Measurements from ENCODE around the gene KRTAP4-7. TPM values are rescaled to one million over a fixed set of nuclear protein-coding genes. Genes with fewer than 3 reads are reported as not detected.

Gene KRTAP4-7
- total and polyA plus RNA-seq, 2 of the 4 experiments (the other 2 are of a cell fraction), result not detected

- no peak for TF ChIP-seq RFX5 (IDR thresholded peaks at IDR 0.05; ENCODE audit: low read depth, low read length)
- peak; percentile 23; the same call in 1 of the 2 replicates for TF ChIP-seq MAFK (IDR thresholded peaks at IDR 0.05; ENCODE audit: low read depth, low read length)
- no peak for TF ChIP-seq NFE2L2 (IDR thresholded peaks at IDR 0.05; ENCODE audit: low read depth, low read length)
- no peak for TF ChIP-seq POLR2A (IDR thresholded peaks at IDR 0.05; ENCODE audit: low read depth, low read length)
- TF ChIP-seq CEBPB (IDR thresholded peaks at IDR 0.05; ENCODE audit: low read depth, low read length), result no peak
- no peak for TF ChIP-seq MAZ (IDR thresholded peaks at IDR 0.05; ENCODE audit: borderline replicate concordance, low read depth, low read length)
- CTCF ChIA-PET, result interaction anchor here (0.7 kb wide), 1 partner anchor 218 kb away, joined by 3 read pairs; no protein-coding TSS in a partner anchor
Measured at GRCh38 chr17:41103896-41104295, 19.9 kb downstream of the KRTAP4-7 start.

More at GRCh38 chr17:41103896-41104295, 19.9 kb downstream of the KRTAP4-7 start:
- peak overlapping the region; percentile 72 for H2BK20ac ChIP-seq (ENCODE audit: low read depth, low read length)
- H3K4ac ChIP-seq (ENCODE audit: low read depth, low read length), result peak overlapping the region; percentile 5; the same call in 1 of the 2 replicates
- WGBS, 2 experiments (ENCODE audit: extremely low coverage in 2 of 2, insufficient read length in 1 of 2), result no CpG with 5 or more reads among the region's 1 CpG
- peak overlapping the region; percentile 96; the same call in 1 of the 2 replicates for H3K18ac ChIP-seq (ENCODE audit: low read depth, low read length)
- no peaks in the 10 kb centered on the region for H3K9me3 ChIP-seq (ENCODE audit: control insufficient read depth, insufficient read depth, low read length)
- no peak overlapping the region for H3K4me2 ChIP-seq (ENCODE audit: low read depth, low read length)
- intact Hi-C loops (cut with micrococcal nuclease) (no loop called here), in situ Hi-C loops (cut with MboI; ENCODE audit: low sequenced_read_pairs) (no loop called here), dilution Hi-C loops (cut with HindIII; ENCODE audit: low sequenced_read_pairs, unreplicated experiment) (no loop called here)
- no peaks in the 10 kb centered on the region for H4K20me1 ChIP-seq (ENCODE audit: insufficient read depth, low read length)
- H2BK15ac ChIP-seq (ENCODE audit: low read depth, low read length), result no peak overlapping the region; the same call in 2 of the 3 replicates
- no peak overlapping the region for H2AK9ac ChIP-seq (replicated peaks; ENCODE audit: low read depth, low read length, poor library complexity)
- peak overlapping the region; percentile 52 for H4K91ac ChIP-seq (ENCODE audit: insufficient read depth, low read depth, low read length)
- H3K27me3 ChIP-seq (ENCODE audit: control insufficient read depth, insufficient read depth, low read length), result no peaks in the 10 kb centered on the region
- H3K36me3 ChIP-seq (ENCODE audit: control insufficient read depth, insufficient read depth, low read length), result no peaks in the 10 kb centered on the region
- H2AK5ac ChIP-seq (ENCODE audit: low read depth, low read length), result no peak overlapping the region
- no peak overlapping the region for H3K9ac ChIP-seq (ENCODE audit: low read depth, low read length)
- peak overlapping the region; percentile 30; the same call in 1 of the 2 replicates for H4K5ac ChIP-seq (ENCODE audit: low read depth, low read length)
- 0 out of 2 replicates have a peak, but pooled peaks cover 2% of the 10 kb centered on the region for H3K4me1 ChIP-seq (ENCODE audit: control insufficient read depth, insufficient read depth, low read length)
- H3K23ac ChIP-seq (ENCODE audit: low read depth, low read length), result peak overlapping the region; percentile 38; the same call in 1 of the 2 replicates
- peak overlapping the region; percentile 38; the same call in 1 of the 2 replicates for H3K56ac ChIP-seq (ENCODE audit: extremely low read depth, insufficient read depth, low read length)
- H2AFZ ChIP-seq (replicated peaks; ENCODE audit: low read length, poor library complexity), result no peak overlapping the region
- peak; percentile 21 for ATAC-seq (ENCODE audit: low read depth)
- peak overlapping the region; percentile 90; the same call in 1 of the 2 replicates for H3K14ac ChIP-seq (replicated peaks; ENCODE audit: low read depth, low read length)
- H3K27ac ChIP-seq (ENCODE audit: insufficient read depth, low read length), result no peak overlapping the region
- peak overlapping the region; percentile 94 for H2BK5ac ChIP-seq (ENCODE audit: low read depth, low read length, poor library complexity, severe bottlenecking)
- peaks cover 4% of the 10 kb centered on the region for H3K9me1 ChIP-seq (ENCODE audit: insufficient read depth, low read length)
- H3K79me1 ChIP-seq (ENCODE audit: low read depth in 1 of 2, low read length in 2 of 2), result no peaks in the 10 kb centered on the region
- DNase-seq, result peak; percentile 34
- peak overlapping the region; percentile 96 for H2BK120ac ChIP-seq (ENCODE audit: low read depth, low read length)
- peak overlapping the region; percentile 42 to 79; a peak in 2 of 4 replicates for H4K8ac ChIP-seq (ENCODE audit: low read depth in 2 of 2, low read length in 2 of 2)
- POLR2A ChIA-PET (ENCODE audit: unreplicated experiment), result no interaction called here
- H3K4me3 ChIP-seq (ENCODE audit: insufficient read depth, low read depth, low read length), result no peak overlapping the region
- BruUV-seq (replicated peaks), result no TSS peak
